Liver (tissue), 9 donors: ENCODE measurements around the gene RWDD4. TPM values are rescaled to one million over a fixed set of nuclear protein-coding genes. Genes with fewer than 3 reads are reported as not detected.

ENCODE experiments used
- DNase-seq: peaks from one replicate; pipeline ENCODE4 v3.0.0-alpha.2; 2017; ENCODE audit warnings: low spot score
- H3K27ac ChIP-seq, 2 donors: one replicate each; pipeline ENCODE4 v1.7.0; 2013; ENCODE audit warnings: inconsistent platforms in 2 of 2, low read length in 2 of 2, control low read depth in 1 of 2, low read depth in 1 of 2, mild to moderate bottlenecking in 1 of 2
- H3K27me3 ChIP-seq, 4 donors: one replicate each; pipeline versions ENCODE4 v1.6.1 to v1.7.0; 2013; ENCODE audit warnings: low read length in 3 of 4, inconsistent platforms in 1 of 4, mild to moderate bottlenecking in 1 of 4, moderate library complexity in 1 of 4; ENCODE audit not compliant: control insufficient read depth in 4 of 4, insufficient read depth in 4 of 4
- H3K36me3 ChIP-seq, 4 donors: one replicate each; pipeline versions ENCODE4 v1.6.1 to v1.7.0; 2013; ENCODE audit warnings: low read length in 3 of 4, mild to moderate bottlenecking in 3 of 4, low read depth in 1 of 4, moderate library complexity in 1 of 4; ENCODE audit not compliant: control insufficient read depth in 4 of 4, insufficient read depth in 3 of 4
- H3K4me1 ChIP-seq, 4 donors: one replicate each; pipeline versions ENCODE4 v1.6.1 to v1.7.0; 2013; ENCODE audit warnings: low read length in 3 of 4, mild to moderate bottlenecking in 3 of 4, moderate library complexity in 1 of 4; ENCODE audit not compliant: control insufficient read depth in 4 of 4, insufficient read depth in 4 of 4
- H3K4me3 ChIP-seq, 3 donors: one replicate each; pipeline versions ENCODE4 v1.6.1 to v1.7.0; 2013; ENCODE audit warnings: low read length in 3 of 3, control low read depth in 1 of 3, low read depth in 1 of 3, mild to moderate bottlenecking in 1 of 3
- H3K9ac ChIP-seq, 2 donors: one replicate each; pipeline ENCODE4 v1.7.0; 2013; ENCODE audit warnings: low read length in 2 of 2, mild to moderate bottlenecking in 2 of 2, moderate library complexity in 2 of 2, control low read depth in 1 of 2, low read depth in 1 of 2
- H3K9me3 ChIP-seq, 4 donors: one replicate each; pipeline versions ENCODE4 v1.6.1 to v1.7.0; 2013; ENCODE audit warnings: low read length in 3 of 4; ENCODE audit not compliant: control insufficient read depth in 4 of 4
- EGR1 ChIP-seq, 2 donors: IDR thresholded peaks; 2 replicates each; pipeline ENCODE4 v1.6.1; 2016 to 2018; ENCODE audit warnings: antibody characterized with exemption in 2 of 2, low read depth in 2 of 2
- FOXA1 ChIP-seq: IDR thresholded peaks from 2 replicates; pipeline ENCODE4 v1.6.1; 2016; ENCODE audit warnings: antibody characterized with exemption
- FOXA2 ChIP-seq: IDR thresholded peaks from 2 replicates; pipeline ENCODE4 v1.6.1; 2016; ENCODE audit warnings: antibody characterized with exemption
- GABPA ChIP-seq, 2 donors: IDR thresholded peaks in 1 of 2; conservative IDR thresholded peaks in 1 of 2; 2 replicates each; pipeline ENCODE4 v1.6.1; 2016; ENCODE audit warnings: antibody characterized with exemption in 2 of 2, mild to moderate bottlenecking in 1 of 2, moderate library complexity in 1 of 2
- HNF4G ChIP-seq: IDR thresholded peaks from 2 replicates; pipeline ENCODE4 v1.6.1; 2016; ENCODE audit warnings: antibody characterized with exemption
- JUND ChIP-seq, 2 donors: IDR thresholded peaks; 2 replicates each; pipeline ENCODE4 v1.6.1; 2016; ENCODE audit warnings: antibody characterized with exemption in 2 of 2
- NR2F2 ChIP-seq: IDR thresholded peaks from 2 replicates; pipeline ENCODE4 v1.6.1; 2016; ENCODE audit warnings: antibody characterized with exemption
- RAD21 ChIP-seq, 2 donors: IDR thresholded peaks; 2 replicates each; pipeline ENCODE4 v1.6.1; 2016; ENCODE audit warnings: antibody characterized with exemption in 2 of 2, mild to moderate bottlenecking in 2 of 2
- RXRA ChIP-seq, 2 donors: IDR thresholded peaks; 2 replicates each; pipeline ENCODE4 v1.6.1; 2017 to 2018; ENCODE audit warnings: antibody characterized with exemption in 2 of 2, mild to moderate bottlenecking in 1 of 2
- SP1 ChIP-seq: IDR thresholded peaks from 2 replicates; pipeline ENCODE4 v1.6.1; 2018; ENCODE audit warnings: antibody characterized with exemption, mild to moderate bottlenecking
- TAF1 ChIP-seq: conservative IDR thresholded peaks from 2 replicates; pipeline ENCODE4 v1.6.1; 2016; ENCODE audit warnings: antibody characterized with exemption, mild to moderate bottlenecking
- WGBS: extraction: QIAGEN DNeasy Blood & Tissue Kit; methylation state at CpG from one replicate; pipeline ENCODE4 v1.1.7; 2013; 5-methylcytosine and 5-hydroxymethylcytosine counted together
- polyA plus RNA-seq, 2 donors: library from polyadenylated mRNA; stranded (reverse) in 1 of 2; unstranded in 1 of 2; fragments of 200-250 nt in 1 of 2; fragments of >200 nt in 1 of 2; fragmentation: Nextera tagmentation in 1 of 2; extraction: Ambion mirVana in 1 of 2; gene quantifications; one replicate each; pipeline versions ENCODE4 v1.2.1 to v1.2.3, GENCODE V29; 2013 to 2015
- total RNA-seq, 2 donors: library from RNA; depleted of rRNA; stranded (reverse); fragments of >200 nt; gene quantifications; one replicate each; pipeline ENCODE4 v1.2.3, GENCODE V29; 2014
- TF ChIP-seq, protein P1 (sequence below): IDR thresholded peaks from 2 replicates; pipeline ENCODE4 v1.6.1; 2016; ENCODE audit warnings: antibody characterized with exemption
- TF ChIP-seq, protein P2 (sequence below): IDR thresholded peaks from 2 replicates; pipeline ENCODE4 v1.6.1; 2016; ENCODE audit warnings: antibody characterized with exemption
- TF ChIP-seq, protein P3 (sequence below): IDR thresholded peaks from 2 replicates; pipeline ENCODE4 v1.6.1; 2016; ENCODE audit warnings: antibody characterized with exemption, mild to moderate bottlenecking
- TF ChIP-seq, protein P4 (sequence below): fragments of 150-350 bp; IDR thresholded peaks from 2 replicates; pipeline ENCODE4 v1.5.1; 2017; ENCODE audit warnings: improper control_type of control experiment, low read depth, low read length; ENCODE audit not compliant: missing input control
- TF ChIP-seq, protein P5 (sequence below): IDR thresholded peaks from 2 replicates; pipeline ENCODE4 v1.6.1; 2016; ENCODE audit warnings: antibody characterized with exemption
- donor health status: healthy.
- donor health status: healthy.
- donor health status: healthy.
- donor health status: healthy.
- donor health status: healthy.

RWDD4 gene
- total and polyA plus RNA-seq, 4 donors: 6.5 to 17.9 (median 8.9) TPM

DNA sequence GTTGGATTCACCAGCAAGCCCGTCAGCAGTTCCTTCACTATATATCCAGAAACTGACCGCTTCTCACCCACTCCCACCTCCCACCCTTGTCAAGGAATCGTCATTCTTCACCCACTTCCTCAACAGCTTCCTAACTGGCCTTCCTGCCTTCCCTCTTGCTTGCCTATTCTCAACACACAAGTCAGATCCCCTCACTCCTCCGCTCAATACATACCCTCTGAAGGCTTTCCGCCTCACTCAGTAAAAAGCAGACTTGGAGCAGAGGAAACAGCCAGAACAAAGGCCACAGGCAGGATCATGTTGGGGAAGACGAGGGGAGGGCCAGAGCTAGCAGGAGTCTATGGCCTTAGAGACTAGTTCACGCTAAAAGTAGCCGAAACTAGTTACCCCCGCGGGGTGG, 23.7 kb downstream of the RWDD4 start:
- H3K9me3 ChIP-seq: no peaks in the 10 kb centered on the region
- WGBS: 79% methylated on average over 10 of the region's 10 CpGs
- H3K4me1 ChIP-seq: peaks cover 7 to 17% (median 13%) of the 10 kb centered on the region in 4 donors
- DNase-seq: no peak
- H3K36me3 ChIP-seq: no peaks in the 10 kb centered on the region
- H3K4me3 ChIP-seq: no peak overlapping the region
- TF ChIP-seq SP1 (no peak), FOXA1 (no peak)
- no peak overlapping the region for H3K27ac ChIP-seq
- H3K27me3 ChIP-seq: no peaks in the 10 kb centered on the region
- no peak overlapping the region for H3K9ac ChIP-seq

DNA sequence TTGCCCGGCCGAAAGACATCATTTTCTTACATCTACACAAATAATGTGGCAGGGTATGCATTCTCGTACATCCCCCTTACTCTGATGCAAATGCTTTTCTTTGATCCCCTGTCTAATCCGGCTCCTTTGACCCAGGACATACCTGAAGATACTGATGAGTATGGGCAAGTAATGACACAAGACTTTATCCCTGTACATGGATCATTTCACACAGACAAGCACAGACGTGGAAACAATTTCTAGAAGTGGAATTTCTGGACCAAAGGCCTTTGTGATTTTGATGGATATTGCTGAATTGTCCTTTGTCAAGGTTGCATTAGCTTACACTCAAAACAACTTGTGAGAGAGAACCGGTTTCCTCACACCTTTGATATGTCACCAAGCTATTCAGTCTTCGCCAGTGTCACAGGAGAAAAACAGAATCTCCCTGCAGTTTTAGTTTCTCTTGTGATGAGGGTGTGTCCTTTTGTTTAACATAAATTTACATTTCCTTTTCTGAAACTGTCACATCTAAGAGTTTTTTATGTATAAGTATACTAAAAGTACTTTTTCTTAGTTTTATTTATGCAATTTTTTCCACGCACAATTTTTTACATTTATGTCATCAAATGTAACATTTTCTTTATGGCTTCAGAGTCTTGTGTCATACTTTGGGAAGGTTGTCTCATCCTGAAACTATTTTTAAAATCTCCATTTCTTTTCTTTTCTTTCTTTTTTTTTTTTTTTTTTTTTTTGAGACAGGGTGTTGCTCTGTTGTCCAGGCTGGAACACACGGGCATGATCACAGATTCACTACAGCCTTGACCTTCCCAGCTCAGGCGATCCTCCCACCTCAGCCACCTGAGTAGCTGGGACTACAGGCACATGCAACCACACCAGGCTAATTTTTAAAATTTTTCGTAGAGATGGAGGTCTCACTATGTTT, 25.2 kb downstream of the RWDD4 start:
- Histone ChIP-seq H3K9ac (no peak overlapping the region), H3K4me3 (no peak overlapping the region), H3K4me1 (peaks cover 7 to 17% (median 13%) of the 10 kb centered on the region in 4 donors), H3K27ac (no peak overlapping the region), H3K27me3 (no peaks in the 10 kb centered on the region), H3K9me3 (no peaks in the 10 kb centered on the region), H3K36me3 (no peaks in the 10 kb centered on the region)
- TF ChIP-seq, protein P1, sequence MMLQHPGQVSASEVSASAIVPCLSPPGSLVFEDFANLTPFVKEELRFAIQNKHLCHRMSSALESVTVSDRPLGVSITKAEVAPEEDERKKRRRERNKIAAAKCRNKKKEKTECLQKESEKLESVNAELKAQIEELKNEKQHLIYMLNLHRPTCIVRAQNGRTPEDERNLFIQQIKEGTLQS: no peak
- TF ChIP-seq RAD21 (IDR thresholded peaks at IDR 0.05) (no peak), TAF1 (no peak), FOXA2 (no peak), EGR1 (IDR thresholded peaks at IDR 0.05; ENCODE audit: low read depth in 2 of 2) (no peak)
- TF ChIP-seq, protein P2, sequence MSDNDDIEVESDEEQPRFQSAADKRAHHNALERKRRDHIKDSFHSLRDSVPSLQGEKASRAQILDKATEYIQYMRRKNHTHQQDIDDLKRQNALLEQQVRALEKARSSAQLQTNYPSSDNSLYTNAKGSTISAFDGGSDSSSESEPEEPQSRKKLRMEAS: no peak
- TF ChIP-seq, protein P3, sequence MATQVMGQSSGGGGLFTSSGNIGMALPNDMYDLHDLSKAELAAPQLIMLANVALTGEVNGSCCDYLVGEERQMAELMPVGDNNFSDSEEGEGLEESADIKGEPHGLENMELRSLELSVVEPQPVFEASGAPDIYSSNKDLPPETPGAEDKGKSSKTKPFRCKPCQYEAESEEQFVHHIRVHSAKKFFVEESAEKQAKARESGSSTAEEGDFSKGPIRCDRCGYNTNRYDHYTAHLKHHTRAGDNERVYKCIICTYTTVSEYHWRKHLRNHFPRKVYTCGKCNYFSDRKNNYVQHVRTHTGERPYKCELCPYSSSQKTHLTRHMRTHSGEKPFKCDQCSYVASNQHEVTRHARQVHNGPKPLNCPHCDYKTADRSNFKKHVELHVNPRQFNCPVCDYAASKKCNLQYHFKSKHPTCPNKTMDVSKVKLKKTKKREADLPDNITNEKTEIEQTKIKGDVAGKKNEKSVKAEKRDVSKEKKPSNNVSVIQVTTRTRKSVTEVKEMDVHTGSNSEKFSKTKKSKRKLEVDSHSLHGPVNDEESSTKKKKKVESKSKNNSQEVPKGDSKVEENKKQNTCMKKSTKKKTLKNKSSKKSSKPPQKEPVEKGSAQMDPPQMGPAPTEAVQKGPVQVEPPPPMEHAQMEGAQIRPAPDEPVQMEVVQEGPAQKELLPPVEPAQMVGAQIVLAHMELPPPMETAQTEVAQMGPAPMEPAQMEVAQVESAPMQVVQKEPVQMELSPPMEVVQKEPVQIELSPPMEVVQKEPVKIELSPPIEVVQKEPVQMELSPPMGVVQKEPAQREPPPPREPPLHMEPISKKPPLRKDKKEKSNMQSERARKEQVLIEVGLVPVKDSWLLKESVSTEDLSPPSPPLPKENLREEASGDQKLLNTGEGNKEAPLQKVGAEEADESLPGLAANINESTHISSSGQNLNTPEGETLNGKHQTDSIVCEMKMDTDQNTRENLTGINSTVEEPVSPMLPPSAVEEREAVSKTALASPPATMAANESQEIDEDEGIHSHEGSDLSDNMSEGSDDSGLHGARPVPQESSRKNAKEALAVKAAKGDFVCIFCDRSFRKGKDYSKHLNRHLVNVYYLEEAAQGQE: no peak
- no peak for DNase-seq
- WGBS: 87% methylated on average over 11 of the region's 11 CpGs

DNA sequence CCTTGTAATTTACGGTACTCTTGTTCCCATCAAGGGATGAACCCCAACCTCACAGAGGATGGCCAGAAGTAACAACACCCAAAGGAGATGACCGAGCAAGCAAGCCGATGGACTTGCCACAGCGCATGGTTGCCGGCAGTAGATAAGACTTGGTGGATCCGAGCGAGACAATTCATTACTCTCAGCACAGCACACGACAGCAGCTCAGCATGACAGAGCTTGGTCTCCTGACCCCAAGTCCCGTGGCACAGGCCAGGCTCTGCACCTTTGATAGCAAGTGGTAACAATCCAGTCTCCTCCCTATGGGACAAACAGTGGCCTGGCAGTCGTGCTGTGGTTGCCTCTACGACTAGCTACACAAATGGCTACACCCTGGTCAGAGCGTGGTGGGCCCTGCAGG, 26.3 kb downstream of the RWDD4 start:
- 94% methylated on average over 12 of the region's 12 CpGs for WGBS
- Histone ChIP-seq H3K27ac (no peak overlapping the region), H3K27me3 (no peaks in the 10 kb centered on the region), H3K4me3 (no peak overlapping the region), H3K9me3 (no peaks in the 10 kb centered on the region), H3K9ac (no peak overlapping the region), H3K36me3 (no peaks in the 10 kb centered on the region), H3K4me1 (peaks cover 6 to 17% (median 13%) of the 10 kb centered on the region in 4 donors)
- TF ChIP-seq FOXA2 (no peak), EGR1 (IDR thresholded peaks at IDR 0.05; ENCODE audit: low read depth in 2 of 2) (no peak), GABPA (IDR thresholded peaks at IDR 0.05 in 1 of 2, conservative IDR thresholded peaks at IDR 0.05 in 1 of 2) (no peak), HNF4G (no peak), FOXA1 (no peak), JUND (IDR thresholded peaks at IDR 0.05) (no peak), RAD21 (IDR thresholded peaks at IDR 0.05) (no peak), NR2F2 (no peak), SP1 (no peak), RXRA (IDR thresholded peaks at IDR 0.05) (no peak)
- TF ChIP-seq, protein P4, sequence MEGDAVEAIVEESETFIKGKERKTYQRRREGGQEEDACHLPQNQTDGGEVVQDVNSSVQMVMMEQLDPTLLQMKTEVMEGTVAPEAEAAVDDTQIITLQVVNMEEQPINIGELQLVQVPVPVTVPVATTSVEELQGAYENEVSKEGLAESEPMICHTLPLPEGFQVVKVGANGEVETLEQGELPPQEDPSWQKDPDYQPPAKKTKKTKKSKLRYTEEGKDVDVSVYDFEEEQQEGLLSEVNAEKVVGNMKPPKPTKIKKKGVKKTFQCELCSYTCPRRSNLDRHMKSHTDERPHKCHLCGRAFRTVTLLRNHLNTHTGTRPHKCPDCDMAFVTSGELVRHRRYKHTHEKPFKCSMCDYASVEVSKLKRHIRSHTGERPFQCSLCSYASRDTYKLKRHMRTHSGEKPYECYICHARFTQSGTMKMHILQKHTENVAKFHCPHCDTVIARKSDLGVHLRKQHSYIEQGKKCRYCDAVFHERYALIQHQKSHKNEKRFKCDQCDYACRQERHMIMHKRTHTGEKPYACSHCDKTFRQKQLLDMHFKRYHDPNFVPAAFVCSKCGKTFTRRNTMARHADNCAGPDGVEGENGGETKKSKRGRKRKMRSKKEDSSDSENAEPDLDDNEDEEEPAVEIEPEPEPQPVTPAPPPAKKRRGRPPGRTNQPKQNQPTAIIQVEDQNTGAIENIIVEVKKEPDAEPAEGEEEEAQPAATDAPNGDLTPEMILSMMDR: no peak
- TF ChIP-seq, protein P5, sequence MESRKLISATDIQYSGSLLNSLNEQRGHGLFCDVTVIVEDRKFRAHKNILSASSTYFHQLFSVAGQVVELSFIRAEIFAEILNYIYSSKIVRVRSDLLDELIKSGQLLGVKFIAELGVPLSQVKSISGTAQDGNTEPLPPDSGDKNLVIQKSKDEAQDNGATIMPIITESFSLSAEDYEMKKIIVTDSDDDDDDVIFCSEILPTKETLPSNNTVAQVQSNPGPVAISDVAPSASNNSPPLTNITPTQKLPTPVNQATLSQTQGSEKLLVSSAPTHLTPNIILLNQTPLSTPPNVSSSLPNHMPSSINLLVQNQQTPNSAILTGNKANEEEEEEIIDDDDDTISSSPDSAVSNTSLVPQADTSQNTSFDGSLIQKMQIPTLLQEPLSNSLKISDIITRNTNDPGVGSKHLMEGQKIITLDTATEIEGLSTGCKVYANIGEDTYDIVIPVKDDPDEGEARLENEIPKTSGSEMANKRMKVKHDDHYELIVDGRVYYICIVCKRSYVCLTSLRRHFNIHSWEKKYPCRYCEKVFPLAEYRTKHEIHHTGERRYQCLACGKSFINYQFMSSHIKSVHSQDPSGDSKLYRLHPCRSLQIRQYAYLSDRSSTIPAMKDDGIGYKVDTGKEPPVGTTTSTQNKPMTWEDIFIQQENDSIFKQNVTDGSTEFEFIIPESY: no peak
- DNase-seq: no peak
